Suprapubic skin (tissue), 4 donors: Measurements from ENCODE around the gene TBC1D17.

Experiments
- CTCF ChIP-seq, 2 donors: fragments of 200-600 bp in 1 of 2; fragments of 450-650 bp in 1 of 2; sonication (generic) in 1 of 2; IDR thresholded peaks; one replicate each; pipeline ENCODE4 v1.5.1; 2016 to 2019; ENCODE audit warnings: antibody characterized with exemption in 2 of 2, mild to moderate bottlenecking in 1 of 2, moderate library complexity in 1 of 2
- EP300 ChIP-seq: sonication (generic); formaldehyde crosslinking; IDR thresholded peaks from one replicate; pipeline ENCODE4 v1.6.1; 2017; ENCODE audit warnings: antibody characterized with exemption
- POLR2AphosphoS5 ChIP-seq, 3 donors: sonication (generic); formaldehyde crosslinking; IDR thresholded peaks; one replicate each; pipeline ENCODE4 v1.6.1; 2017; ENCODE audit warnings: antibody characterized with exemption in 3 of 3

GRCh38 chr19:49932041-49932451 is 54.5 kb downstream of the TBC1D17 start:
- TF ChIP-seq POLR2AphosphoS5 (IDR thresholded peaks at IDR 0.05) (no peak), CTCF (IDR thresholded peaks at IDR 0.05) (no peak), EP300 (no peak)
